ENCODE results near the gene PNLIP. TPM values are rescaled to one million over a fixed set of nuclear protein-coding genes. Genes with fewer than 3 reads are reported as not detected.

The PNLIP gene
- total and polyA plus RNA-seq, 7 donors: 4.2 TPM; not detected in 6

DNA sequence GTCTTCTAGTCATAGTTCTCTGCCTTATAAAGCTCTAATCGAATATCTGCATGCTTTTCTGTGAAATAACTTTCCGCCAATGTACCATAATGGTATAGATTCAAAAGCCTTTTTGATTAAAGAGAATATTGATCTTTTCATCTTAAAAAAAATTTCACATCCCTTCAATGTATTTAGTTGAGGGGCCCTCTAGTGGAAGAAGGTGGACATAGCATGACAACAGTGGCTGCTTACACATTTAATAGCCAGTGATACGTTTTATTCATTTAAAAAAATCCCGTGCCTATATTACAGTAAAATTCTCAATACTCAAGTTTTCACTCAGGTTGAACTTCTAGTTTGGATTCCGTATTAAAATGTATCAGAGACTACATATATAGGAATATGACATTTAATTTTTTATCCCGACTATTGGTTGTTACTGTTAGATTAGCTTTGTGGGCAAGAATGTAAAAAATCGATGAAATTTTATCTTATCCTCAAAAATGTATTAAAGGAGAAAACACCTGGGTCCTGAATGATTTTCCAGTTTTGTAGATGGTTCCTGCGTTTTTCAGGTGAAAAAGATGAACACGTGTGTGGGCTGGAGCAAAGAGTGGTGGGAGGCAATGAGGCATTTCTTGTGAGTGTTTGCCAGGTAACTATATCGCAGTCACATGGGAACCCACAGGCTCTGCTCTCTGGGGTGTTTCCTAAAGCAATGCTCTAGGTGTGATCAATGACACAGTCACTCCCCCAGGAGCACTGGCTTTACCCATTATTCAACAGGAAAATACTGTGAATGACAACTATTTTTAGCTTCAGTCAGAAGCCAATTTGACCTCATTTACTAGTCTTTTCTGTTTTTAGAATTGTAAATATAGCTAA is 24.1 kb upstream of the PNLIP start:
- Histone ChIP-seq H3K4me3 (no peak overlapping the region), H3K27ac (no peak overlapping the region), H3K9me3 (no peaks in the 10 kb centered on the region), H3K27me3 (no peaks in the 10 kb centered on the region), H3K4me1 (no peaks in the 10 kb centered on the region), H3K36me3 (no peaks in the 10 kb centered on the region)
- 41 to 43% methylated on average over 10 of the region's 10 CpGs for WGBS, 2 donors
- DNase-seq: no peak
- TF ChIP-seq POLR2A (IDR thresholded peaks at IDR 0.05) (no peak), CTCF (IDR thresholded peaks at IDR 0.05) (peak in 3 of 4 experiments; percentile 36 to 69 (median 46))
- intact Hi-C loops (cut with DNase I): no loop called here

DNA sequence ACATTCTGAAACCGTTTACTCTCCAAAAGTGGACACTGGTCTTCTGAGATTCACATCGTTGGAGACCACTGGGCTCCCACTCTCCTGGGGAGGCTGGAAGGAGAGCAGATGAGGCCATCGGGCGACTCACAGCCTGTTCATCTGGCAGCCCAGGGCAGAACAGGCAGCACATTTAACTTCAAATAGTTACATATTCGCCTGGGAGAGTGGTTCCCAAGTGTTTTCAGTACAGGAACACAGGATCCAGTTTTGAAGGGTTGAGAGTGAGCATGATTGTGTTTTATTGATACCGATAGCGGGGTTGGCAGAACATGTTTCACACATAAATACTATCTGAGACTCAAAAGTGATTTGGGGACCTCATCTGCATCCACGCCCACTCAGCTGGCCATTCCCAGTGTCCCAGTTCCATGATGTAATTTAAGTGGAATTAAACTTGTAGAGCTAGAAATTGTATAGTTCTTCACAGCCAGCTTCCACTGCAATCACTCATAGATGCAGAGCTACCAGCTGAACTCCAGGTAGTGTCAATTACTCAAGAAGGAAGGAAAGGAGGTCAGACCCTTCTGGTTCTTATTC is 22.8 kb upstream of the PNLIP start:
- intact Hi-C loops (cut with DNase I): no loop called here
- no peak overlapping the region for H3K4me3 ChIP-seq
- no peaks in the 10 kb centered on the region for H3K9me3 ChIP-seq
- no peaks in the 10 kb centered on the region for H3K27me3 ChIP-seq
- WGBS, 2 donors: 85% methylated on average over 8 of the region's 8 CpGs
- no peaks in the 10 kb centered on the region for H3K36me3 ChIP-seq
- H3K27ac ChIP-seq: no peak overlapping the region
- no peak for TF ChIP-seq EP300 (IDR thresholded peaks at IDR 0.05)
- no peak for TF ChIP-seq POLR2AphosphoS5 (IDR thresholded peaks at IDR 0.05)
- no peak for TF ChIP-seq CTCF (IDR thresholded peaks at IDR 0.05)
- TF ChIP-seq POLR2A (IDR thresholded peaks at IDR 0.05): no peak
- H3K4me1 ChIP-seq: no peaks in the 10 kb centered on the region
- DNase-seq: no peak

GRCh38 chr10:116524736-116525135 is 21.0 kb upstream of the PNLIP start:
- Histone ChIP-seq H3K27ac (no peak overlapping the region), H3K4me3 (no peak overlapping the region), H3K27me3 (no peaks in the 10 kb centered on the region), H3K9me3 (no peaks in the 10 kb centered on the region), H3K4me1 (no peaks in the 10 kb centered on the region), H3K36me3 (no peaks in the 10 kb centered on the region)
- 91 to 92% methylated on average over 3 of the region's 3 CpGs for WGBS, 2 donors
- TF ChIP-seq EP300 (IDR thresholded peaks at IDR 0.05): no peak
- no peak for TF ChIP-seq CTCF (IDR thresholded peaks at IDR 0.05)
- no peak for TF ChIP-seq POLR2A (IDR thresholded peaks at IDR 0.05)
- TF ChIP-seq POLR2AphosphoS5 (IDR thresholded peaks at IDR 0.05): no peak
- no peak for DNase-seq
- intact Hi-C loops (cut with DNase I): no loop called here

- intact Hi-C loops (cut with DNase I): no loop called here
- Histone ChIP-seq H3K9me3 (no peaks in the 10 kb centered on the region), H3K27ac (no peak overlapping the region), H3K27me3 (no peaks in the 10 kb centered on the region), H3K4me3 (no peak overlapping the region), H3K4me1 (no peaks in the 10 kb centered on the region), H3K36me3 (no peaks in the 10 kb centered on the region)
- no peak for TF ChIP-seq POLR2A (IDR thresholded peaks at IDR 0.05)
- no peak for TF ChIP-seq CTCF (IDR thresholded peaks at IDR 0.05)
- TF ChIP-seq POLR2AphosphoS5 (IDR thresholded peaks at IDR 0.05): no peak
- TF ChIP-seq EP300 (IDR thresholded peaks at IDR 0.05): no peak
- 40 to 66% methylated on average over 3 of the region's 3 CpGs for WGBS, 2 donors
- DNase-seq: no peak
Observed at GRCh38 chr10:116526219-116526618, 19.5 kb upstream of the PNLIP start.
